ENCODE data around the gene TIGD3. TPM values are rescaled to one million over a fixed set of nuclear protein-coding genes. Genes with fewer than 3 reads are reported as not detected.

The TIGD3 gene
- total and polyA plus RNA-seq, 7 donors = 0.14 to 0.96 (median 0.36) TPM; not detected in 2

GRCh38 chr11:65334696-65335295 is 19.8 kb upstream of the TIGD3 start:
- peak overlapping the region; percentile 86 to 94 (median 91) for H3K27ac ChIP-seq
- intact Hi-C loops (cut with DNase I) = no loop called here
- no peaks in the 10 kb centered on the region for H3K27me3 ChIP-seq
- no peaks in the 10 kb centered on the region for H3K9me3 ChIP-seq
- peaks cover 0 to 46% (median 29%) of the 10 kb centered on the region in 4 donors for H3K4me1 ChIP-seq
- DNase-seq = no peak
- H3K4me3 ChIP-seq = peak overlapping the region; percentile 64 to 82 (median 79)
- H3K36me3 ChIP-seq = peaks cover 0 to 13% (median 0%) of the 10 kb centered on the region in 4 donors
- TF ChIP-seq CTCF (IDR thresholded peaks at IDR 0.05) = no peak
- WGBS, 2 donors = 28 to 41% methylated on average over 5 of the region's 5 CpGs

DNA sequence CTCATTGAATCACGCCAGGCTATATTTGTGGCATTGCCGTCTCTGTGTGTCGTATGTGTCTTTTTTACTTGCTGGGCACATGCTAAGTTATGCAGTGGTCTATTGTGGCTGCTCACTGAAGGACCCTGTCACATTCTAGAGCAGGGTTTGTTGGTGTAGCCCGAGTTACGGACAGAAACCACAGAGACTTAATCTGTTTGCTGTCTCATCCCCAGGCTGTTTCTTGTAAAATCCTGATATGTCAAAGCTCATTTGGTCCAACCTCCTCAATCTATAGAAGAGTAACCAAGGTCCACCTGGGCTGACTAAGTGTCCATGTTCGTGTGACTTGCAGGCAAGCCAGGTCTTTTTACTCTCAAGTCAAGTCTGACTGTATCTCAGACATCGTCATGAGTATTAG is 15.9 kb upstream of the TIGD3 start:
- Histone ChIP-seq H3K4me3 (no peak overlapping the region), H3K27ac (no peak overlapping the region), H3K9me3 (no peaks in the 10 kb centered on the region), H3K4me1 (peaks cover 0 to 48% (median 27%) of the 10 kb centered on the region in 4 donors), H3K36me3 (peaks cover 34 to 51% (median 36%) of the 10 kb centered on the region in 4 donors), H3K27me3 (no peaks in the 10 kb centered on the region)
- no peak for TF ChIP-seq POLR2AphosphoS5 (IDR thresholded peaks at IDR 0.05)
- no peak for TF ChIP-seq CTCF (IDR thresholded peaks at IDR 0.05)
- no peak for TF ChIP-seq EP300 (IDR thresholded peaks at IDR 0.05)
- no peak for TF ChIP-seq POLR2A (IDR thresholded peaks at IDR 0.05)
- intact Hi-C loops (cut with DNase I) = no loop called here
- no peak for DNase-seq
- WGBS, 2 donors = 90 to 91% methylated on average over 7 of the region's 7 CpGs

- Histone ChIP-seq H3K36me3 (peaks cover 45 to 66% (median 50%) of the 10 kb centered on the region in 4 donors), H3K27ac (no peak overlapping the region), H3K27me3 (no peaks in the 10 kb centered on the region), H3K4me3 (no peak overlapping the region), H3K9me3 (no peaks in the 10 kb centered on the region), H3K4me1 (peaks cover 0 to 39% (median 17%) of the 10 kb centered on the region in 4 donors)
- WGBS, 2 donors = 95% methylated on average over 11 of the region's 11 CpGs
- TF ChIP-seq CTCF (IDR thresholded peaks at IDR 0.05) = no peak
- no peak for TF ChIP-seq EP300 (IDR thresholded peaks at IDR 0.05)
- TF ChIP-seq POLR2A (IDR thresholded peaks at IDR 0.05) = no peak
- no peak for TF ChIP-seq POLR2AphosphoS5 (IDR thresholded peaks at IDR 0.05)
- DNase-seq = no peak
- intact Hi-C loops (cut with DNase I) = no loop called here
Measured at GRCh38 chr11:65340226-65340625, 14.3 kb upstream of the TIGD3 start.

DNA sequence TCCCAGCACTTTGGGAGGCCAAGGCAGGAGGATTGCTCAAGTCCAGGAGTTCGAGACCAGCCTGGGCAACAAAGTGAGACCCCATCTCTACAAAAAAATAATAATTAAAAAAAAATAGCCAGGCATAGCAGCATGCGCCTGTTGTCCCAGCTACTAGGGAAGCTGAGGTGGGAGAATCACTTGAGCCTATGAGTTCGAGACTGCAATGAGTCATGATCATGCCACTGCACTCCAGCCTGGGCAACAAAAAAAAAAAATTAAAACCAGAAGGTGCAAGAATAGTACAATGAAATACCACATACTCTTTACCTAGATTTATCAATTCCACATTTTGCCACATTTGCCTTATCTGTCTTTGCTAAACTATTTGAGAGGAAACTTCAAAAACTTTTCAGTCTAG is 12.7 kb upstream of the TIGD3 start:
- Histone ChIP-seq H3K9me3 (no peaks in the 10 kb centered on the region), H3K27me3 (no peaks in the 10 kb centered on the region), H3K4me1 (peaks cover 0 to 28% (median 8%) of the 10 kb centered on the region in 4 donors), H3K36me3 (peaks cover 52 to 83% (median 66%) of the 10 kb centered on the region in 4 donors), H3K4me3 (no peak overlapping the region), H3K27ac (no peak overlapping the region)
- DNase-seq = no peak
- 93 to 96% methylated on average over 3 of the region's 3 CpGs for WGBS, 2 donors
- intact Hi-C loops (cut with DNase I) = no loop called here
- TF ChIP-seq POLR2A (IDR thresholded peaks at IDR 0.05) (no peak), CTCF (IDR thresholded peaks at IDR 0.05) (no peak), EP300 (IDR thresholded peaks at IDR 0.05) (no peak), POLR2AphosphoS5 (IDR thresholded peaks at IDR 0.05) (no peak)

DNA sequence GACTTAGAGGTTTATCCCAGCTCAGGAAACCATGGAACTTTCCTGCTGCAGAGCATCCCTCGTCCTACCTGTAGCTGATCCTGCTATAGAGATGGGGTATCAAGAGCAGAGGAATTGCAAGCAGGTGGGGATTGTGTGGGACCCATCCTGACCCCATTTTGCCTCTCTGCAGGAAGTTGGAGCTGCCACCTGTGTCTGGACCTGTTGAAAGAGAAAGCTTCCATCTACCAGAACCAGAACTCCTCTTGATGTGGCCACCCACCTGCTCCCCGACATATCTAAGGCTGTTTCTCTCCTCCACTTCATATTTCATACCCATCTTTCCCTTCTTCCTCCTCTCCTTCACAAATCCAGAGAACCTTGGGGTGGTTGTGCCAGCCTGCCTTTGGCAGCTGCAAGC is 3.0 kb upstream of the TIGD3 start:
- TF ChIP-seq EP300 (IDR thresholded peaks at IDR 0.05) (no peak), CTCF (IDR thresholded peaks at IDR 0.05) (no peak), POLR2A (IDR thresholded peaks at IDR 0.05) (no peak), POLR2AphosphoS5 (IDR thresholded peaks at IDR 0.05) (no peak)
- Histone ChIP-seq H3K27ac (no peak overlapping the region), H3K27me3 (peaks cover 0 to 6% (median 6%) of the 10 kb centered on the region in 3 donors), H3K36me3 (peaks cover 47 to 64% (median 54%) of the 10 kb centered on the region in 4 donors), H3K4me3 (no peak overlapping the region), H3K9me3 (no peaks in the 10 kb centered on the region), H3K4me1 (peaks cover 0 to 27% (median 23%) of the 10 kb centered on the region in 4 donors)
- DNase-seq = no peak
- intact Hi-C loops (cut with DNase I) = no loop called here
- 85 to 93% methylated on average over 2 of the region's 2 CpGs for WGBS, 2 donors
